Endothelial cell of umbilical vein (primary cell): ENCODE measurements around the gene PTGR3.

Source experiments
- EZH2 ChIP-seq: IDR thresholded peaks from 2 replicates; pipeline ENCODE4 v1.6.1; 2012; ENCODE audit warnings: borderline replicate concordance, low read depth, mild to moderate bottlenecking, moderate library complexity, low read length, inconsistent platforms; ENCODE audit not compliant: severe bottlenecking
- TF ChIP-seq, protein P1 (sequence below), 2 donors: IDR thresholded peaks; 1 replicate in 1 of 2; 2 replicates in 1 of 2; pipeline ENCODE4 v1.5.1; 2011; ENCODE audit warnings: low read length in 2 of 2, mild to moderate bottlenecking in 2 of 2, moderate library complexity in 2 of 2, control low read depth in 1 of 2, inconsistent platforms in 1 of 2, low read depth in 1 of 2; ENCODE audit not compliant: insufficient read depth in 1 of 2; ENCODE audit errors: extremely low read depth in 1 of 2

DNA sequence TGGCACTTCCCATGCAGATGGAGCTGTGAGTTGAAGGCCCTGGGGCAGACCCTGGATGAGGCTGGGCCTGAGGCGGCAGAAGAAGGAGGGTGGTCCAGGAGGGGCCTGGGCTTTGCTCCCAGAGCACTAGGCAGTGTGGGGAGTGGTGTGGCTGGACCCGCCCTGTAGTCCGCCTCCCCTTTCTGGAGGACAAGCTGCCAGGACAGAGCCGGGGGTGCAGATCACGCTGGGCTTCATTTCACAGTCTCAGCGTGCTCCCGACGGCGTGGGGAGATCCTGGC is 49.8 kb downstream of the PTGR3 start:
- TF ChIP-seq, protein P1, sequence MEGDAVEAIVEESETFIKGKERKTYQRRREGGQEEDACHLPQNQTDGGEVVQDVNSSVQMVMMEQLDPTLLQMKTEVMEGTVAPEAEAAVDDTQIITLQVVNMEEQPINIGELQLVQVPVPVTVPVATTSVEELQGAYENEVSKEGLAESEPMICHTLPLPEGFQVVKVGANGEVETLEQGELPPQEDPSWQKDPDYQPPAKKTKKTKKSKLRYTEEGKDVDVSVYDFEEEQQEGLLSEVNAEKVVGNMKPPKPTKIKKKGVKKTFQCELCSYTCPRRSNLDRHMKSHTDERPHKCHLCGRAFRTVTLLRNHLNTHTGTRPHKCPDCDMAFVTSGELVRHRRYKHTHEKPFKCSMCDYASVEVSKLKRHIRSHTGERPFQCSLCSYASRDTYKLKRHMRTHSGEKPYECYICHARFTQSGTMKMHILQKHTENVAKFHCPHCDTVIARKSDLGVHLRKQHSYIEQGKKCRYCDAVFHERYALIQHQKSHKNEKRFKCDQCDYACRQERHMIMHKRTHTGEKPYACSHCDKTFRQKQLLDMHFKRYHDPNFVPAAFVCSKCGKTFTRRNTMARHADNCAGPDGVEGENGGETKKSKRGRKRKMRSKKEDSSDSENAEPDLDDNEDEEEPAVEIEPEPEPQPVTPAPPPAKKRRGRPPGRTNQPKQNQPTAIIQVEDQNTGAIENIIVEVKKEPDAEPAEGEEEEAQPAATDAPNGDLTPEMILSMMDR (IDR thresholded peaks at IDR 0.05; ENCODE audit: extremely low read depth in 1 of 2, insufficient read depth in 1 of 2, low read depth in 1 of 2, low read length in 2 of 2): no peak
- no peak for TF ChIP-seq EZH2
